K562 (cell line): ENCODE results near the gene RERG. TPM values are rescaled to one million over a fixed set of nuclear protein-coding genes. Genes with fewer than 3 reads are reported as not detected.

Experiments used
- ATAC-seq: fragments of 200-7000 bp; cut with Tn5 transposase; 3 replicates; pipeline ENCODE4 v1.9.1; 2020; ENCODE audit warnings: moderate library complexity
- BruUV-seq: library from RNA; stranded (reverse); fragments of 400-500 nt; replicated peaks from 2 replicates; lab custom pipeline; 2021; lab: Mats Ljungman, UMichigan
- CTCF ChIA-PET: fragments of 300-600 bp; formaldehyde crosslinking; extraction: SDS; loops from one replicate; lab custom pipeline; 2021; ENCODE audit warnings: low intra/inter-chr PET ratio; lab: Yijun Ruan, JAX
- POLR2A ChIA-PET: fragments of 300-600, 350-650 bp; sonication (Branson Sonifier 250); formaldehyde crosslinking; extraction: SDS; loops from one replicate; lab custom pipeline; 2021; ENCODE audit warnings: antibody characterized with exemption, inconsistent platforms; lab: Yijun Ruan, JAX
- DNase-seq, 4 experiments: peaks; one replicate each; pipeline versions ENCODE4 v3.0.0 to v3.0.0-alpha.2; 2011 to 2018; ENCODE audit warnings: low spot score in 3 of 4, mixed read lengths in 3 of 4; ENCODE audit errors: extremely low read depth in 1 of 4
- FAIRE-seq: peaks from 2 replicates; lab custom pipeline; 2011; peaks lifted over from hg19 to GRCh38; lab: Jason Lieb, UNC
- H2AFZ ChIP-seq: 2 replicates; pipeline ENCODE4 v1.6.0; 2011; ENCODE audit warnings: low read depth, low read length, control low read depth, inconsistent platforms
- H3K27ac ChIP-seq: fragments of 200-600 bp; 3 replicates; pipeline ENCODE4 v1.8.0; 2011; ENCODE audit warnings: low read depth, mild to moderate bottlenecking, control low read depth, inconsistent platforms, low read length, moderate library complexity, mixed read lengths; ENCODE audit errors: extremely low read depth
- H3K27me3 ChIP-seq, 2 experiments: fragments of 300-600 bp in 1 of 2; 2 replicates in 1 of 2; 3 replicates in 1 of 2; pipeline versions ENCODE4 v1.6.0 to v1.8.0; 2011; ENCODE audit warnings: inconsistent platforms in 2 of 2, low read length in 2 of 2, mild to moderate bottlenecking in 1 of 2, mixed read lengths in 1 of 2, moderate library complexity in 1 of 2; ENCODE audit not compliant: control insufficient read depth in 2 of 2, insufficient read depth in 2 of 2
- H3K36me3 ChIP-seq: fragments of 300-600 bp; 3 replicates; pipeline ENCODE4 v1.8.0; 2011; ENCODE audit warnings: mild to moderate bottlenecking, low read length, inconsistent platforms; ENCODE audit not compliant: control insufficient read depth, insufficient read depth
- H3K4me1 ChIP-seq, 2 experiments: fragments of 200-600 bp in 1 of 2; replicated peaks in 1 of 2; 2 replicates in 1 of 2; 3 replicates in 1 of 2; pipeline versions ENCODE4 v1.5.1 to v1.8.0; 2011; ENCODE audit warnings: inconsistent platforms in 2 of 2, low read length in 2 of 2, mild to moderate bottlenecking in 1 of 2, mixed read lengths in 1 of 2, moderate library complexity in 1 of 2; ENCODE audit not compliant: control insufficient read depth in 2 of 2, insufficient read depth in 2 of 2
- H3K4me2 ChIP-seq: 2 replicates; pipeline ENCODE4 v1.6.1; 2011; ENCODE audit warnings: low read length, control low read depth, inconsistent platforms, mixed read lengths; ENCODE audit not compliant: insufficient read depth
- H3K4me3 ChIP-seq: fragments of 200-600 bp; sonication (generic), shearing (Covaris generic); 2 replicates; pipeline ENCODE4 v1.5.1; 2016; ENCODE audit warnings: control low read depth, inconsistent platforms
- H3K79me2 ChIP-seq: fragments of 200-600 bp; 3 replicates; pipeline ENCODE4 v1.8.0; 2011; ENCODE audit warnings: low read length, inconsistent platforms; ENCODE audit not compliant: control insufficient read depth, insufficient read depth
- H3K9ac ChIP-seq, 2 experiments: 2 replicates each; pipeline versions ENCODE4 v1.6.0 to v1.6.1; 2011; ENCODE audit warnings: low read depth in 2 of 2, low read length in 2 of 2, control low read depth in 1 of 2, inconsistent platforms in 1 of 2, mild to moderate bottlenecking in 1 of 2, mixed read lengths in 1 of 2; ENCODE audit not compliant: insufficient read depth in 1 of 2
- H3K9me1 ChIP-seq: one replicate; pipeline ENCODE4 v1.6.0; 2011; ENCODE audit warnings: inconsistent platforms, mild to moderate bottlenecking, low read length, moderate library complexity; ENCODE audit not compliant: control insufficient read depth, insufficient read depth
- H3K9me3 ChIP-seq: replicated peaks from 2 replicates; pipeline ENCODE4 v1.5.1; 2011; ENCODE audit warnings: low read depth, low read length, inconsistent platforms; ENCODE audit not compliant: control insufficient read depth, insufficient read depth
- H4K20me1 ChIP-seq: replicated peaks from 2 replicates; pipeline ENCODE4 v1.6.1; 2011; ENCODE audit warnings: low read length, inconsistent platforms, mixed read lengths; ENCODE audit not compliant: control insufficient read depth, insufficient read depth
- ETV5 ChIP-seq: sonication (generic); formaldehyde crosslinking; IDR thresholded peaks from 2 replicates; pipeline ENCODE4 v1.4.0; 2020; ENCODE audit warnings: low read depth, mild to moderate bottlenecking, missing genetic modification reagents
- EZH2 ChIP-seq: IDR thresholded peaks from 2 replicates; pipeline ENCODE4 v1.6.1; 2012; ENCODE audit warnings: low read depth, mild to moderate bottlenecking, inconsistent platforms, low read length, borderline replicate concordance
- NCOA1 ChIP-seq: fragments of 450-650 bp; IDR thresholded peaks from 2 replicates; pipeline ENCODE4 v1.6.1; 2016; ENCODE audit warnings: low read depth
- POLR2AphosphoS2 ChIP-seq: IDR thresholded peaks from 2 replicates; pipeline ENCODE4 v1.6.1; 2012; ENCODE audit warnings: low read length, improper control_type of control experiment
- RB1 ChIP-seq: fragments of 450-650 bp; IDR thresholded peaks from 2 replicates; pipeline ENCODE4 v1.6.1; 2017; ENCODE audit warnings: low read depth, mild to moderate bottlenecking
- RBM39 ChIP-seq: fragments of 200-400 bp; formaldehyde crosslinking; optimal IDR thresholded peaks from 2 replicates; pipeline ENCODE3; 2018; ENCODE audit warnings: low read depth, low read length
- SRSF7 ChIP-seq: fragments of 200-400 bp; formaldehyde crosslinking; optimal IDR thresholded peaks from 2 replicates; pipeline ENCODE3; 2017; ENCODE audit warnings: mild to moderate bottlenecking, low read depth, low read length
- ZBTB7A ChIP-seq: IDR thresholded peaks from 2 replicates; pipeline ENCODE4 v1.6.1; 2011; ENCODE audit warnings: low read depth, mild to moderate bottlenecking, low read length, moderate library complexity, borderline replicate concordance; ENCODE audit not compliant: control insufficient read depth
- ZFX ChIP-seq: sonication (generic); formaldehyde crosslinking; IDR thresholded peaks from 2 replicates; pipeline ENCODE4 v1.8.0; 2022; ENCODE audit warnings: mild to moderate bottlenecking, missing genetic modification reagents, moderate library complexity
- WGBS: fragments of 100-300 bp; shearing (Covaris generic); methylation state at CpG from one replicate; pipeline ENCODE4 v1.1.6; 2016; ENCODE audit warnings: low coverage, mixed read lengths; ENCODE audit not compliant: insufficient coverage; ENCODE audit errors: missing lambda C conversion rate; 5-methylcytosine and 5-hydroxymethylcytosine counted together
- in situ Hi-C: fragments of 300-500 bp; cut with MboI; formaldehyde crosslinking; loops from 4 replicates; pipeline ENCODE4 v1.15.0; 2018; ENCODE audit warnings: inconsistent platforms, mixed read lengths
- intact Hi-C: fragments of 100-400 bp; cut with micrococcal nuclease; formaldehyde crosslinking; loops from 2 replicates; pipeline ENCODE4 v1.14.2; 2022
- polyA plus RNA-seq, 8 experiments: library from polyadenylated mRNA; depleted of rRNA in 4 of 8; stranded (reverse) in 5 of 8; unstranded in 3 of 8; fragments of >200 nt; fragmentation: Nextera tagmentation in 2 of 8; fragmentation: Illumina TruSeq in 1 of 8; extraction: Ambion mirVana in 2 of 8; extraction: Trizol in 1 of 8; gene quantifications; 2 replicates each; pipeline versions ENCODE4 v1.2.1 to v1.2.3, GENCODE V29; 2011 to 2014; ENCODE audit warnings: inconsistent platforms in 1 of 8, missing spikeins in 1 of 8
- total RNA-seq, 7 experiments: library from RNA; depleted of rRNA in 6 of 7; stranded (reverse); fragments of >200 nt in 6 of 7; fragmentation: Illumina TruSeq in 2 of 7; extraction: Trizol in 2 of 7; gene quantifications; 2 replicates each; pipeline versions ENCODE4 v1.2.1 to v1.2.3, GENCODE V29; 2011 to 2021; ENCODE audit warnings: low replicate concordance in 1 of 7

The RERG gene
- total and polyA plus RNA-seq, 9 of the 15 experiments (the other 6 are each of a cell fraction or from before 2014, with no cell fraction given): 2.2 to 7.3 (median 3.0) TPM

- Histone ChIP-seq H3K79me2 (no peaks in the 10 kb centered on the region), H3K9me1 (no peaks in the 10 kb centered on the region), H3K9ac (no peak overlapping the region), H3K36me3 (no peaks in the 10 kb centered on the region), H3K27ac (no peak overlapping the region), H4K20me1 (no peaks in the 10 kb centered on the region), H3K9me3 (no peaks in the 10 kb centered on the region)
- CTCF ChIA-PET: no interaction called here
- no peak for DNase-seq
- no peak for FAIRE-seq
- BruUV-seq: no TSS peak
- TF ChIP-seq RBM39 (no peak), ZBTB7A (no peak), SRSF7 (no peak), POLR2AphosphoS2 (no peak), ZFX (CRISPR knock-in tag) (no peak), ETV5 (CRISPR knock-in tag) (no peak), NCOA1 (no peak), RB1 (no peak), EZH2 (no peak)
- TF ChIP-seq, all 486 proteins: peak for 0
- POLR2A ChIA-PET: no interaction called here
- no peak overlapping the region for H2AFZ ChIP-seq
- no peaks in the 10 kb centered on the region for H3K27me3 ChIP-seq
- no peak overlapping the region for H3K4me2 ChIP-seq
- no peaks in the 10 kb centered on the region for H3K4me1 ChIP-seq
- intact Hi-C loops: no loop called here
- no peak for ATAC-seq
- H3K4me3 ChIP-seq: no peak overlapping the region
- in situ Hi-C loops: no loop called here
- 4% methylated on average over 2 of the region's 2 CpGs for WGBS
These were observed 23.1 kb upstream of the RERG start for GRCh38 chr12:15244341-15244740.
